Liver (tissue), 9 donors: ENCODE results near the gene IFNA13. TPM values are rescaled to one million over a fixed set of nuclear protein-coding genes. Genes with fewer than 3 reads are reported as not detected.

Experiments used
- DNase-seq: peaks from one replicate; pipeline ENCODE4 v3.0.0-alpha.2; 2017; ENCODE audit warnings: low spot score
- H3K27ac ChIP-seq, 2 donors: one replicate each; pipeline ENCODE4 v1.7.0; 2013; ENCODE audit warnings: inconsistent platforms in 2 of 2, low read length in 2 of 2, control low read depth in 1 of 2, low read depth in 1 of 2, mild to moderate bottlenecking in 1 of 2
- H3K27me3 ChIP-seq, 4 donors: one replicate each; pipeline versions ENCODE4 v1.6.1 to v1.7.0; 2013; ENCODE audit warnings: low read length in 3 of 4, inconsistent platforms in 1 of 4, mild to moderate bottlenecking in 1 of 4, moderate library complexity in 1 of 4; ENCODE audit not compliant: control insufficient read depth in 4 of 4, insufficient read depth in 4 of 4
- H3K36me3 ChIP-seq, 4 donors: one replicate each; pipeline versions ENCODE4 v1.6.1 to v1.7.0; 2013; ENCODE audit warnings: low read length in 3 of 4, mild to moderate bottlenecking in 3 of 4, low read depth in 1 of 4, moderate library complexity in 1 of 4; ENCODE audit not compliant: control insufficient read depth in 4 of 4, insufficient read depth in 3 of 4
- H3K4me1 ChIP-seq, 4 donors: one replicate each; pipeline versions ENCODE4 v1.6.1 to v1.7.0; 2013; ENCODE audit warnings: low read length in 3 of 4, mild to moderate bottlenecking in 3 of 4, moderate library complexity in 1 of 4; ENCODE audit not compliant: control insufficient read depth in 4 of 4, insufficient read depth in 4 of 4
- H3K4me3 ChIP-seq, 3 donors: one replicate each; pipeline versions ENCODE4 v1.6.1 to v1.7.0; 2013; ENCODE audit warnings: low read length in 3 of 3, control low read depth in 1 of 3, low read depth in 1 of 3, mild to moderate bottlenecking in 1 of 3
- H3K9ac ChIP-seq, 2 donors: one replicate each; pipeline ENCODE4 v1.7.0; 2013; ENCODE audit warnings: low read length in 2 of 2, mild to moderate bottlenecking in 2 of 2, moderate library complexity in 2 of 2, control low read depth in 1 of 2, low read depth in 1 of 2
- H3K9me3 ChIP-seq, 4 donors: one replicate each; pipeline versions ENCODE4 v1.6.1 to v1.7.0; 2013; ENCODE audit warnings: low read length in 3 of 4; ENCODE audit not compliant: control insufficient read depth in 4 of 4
- EGR1 ChIP-seq, 2 donors: IDR thresholded peaks; 2 replicates each; pipeline ENCODE4 v1.6.1; 2016 to 2018; ENCODE audit warnings: antibody characterized with exemption in 2 of 2, low read depth in 2 of 2
- FOXA1 ChIP-seq: IDR thresholded peaks from 2 replicates; pipeline ENCODE4 v1.6.1; 2016; ENCODE audit warnings: antibody characterized with exemption
- FOXA2 ChIP-seq: IDR thresholded peaks from 2 replicates; pipeline ENCODE4 v1.6.1; 2016; ENCODE audit warnings: antibody characterized with exemption
- GABPA ChIP-seq, 2 donors: IDR thresholded peaks in 1 of 2; conservative IDR thresholded peaks in 1 of 2; 2 replicates each; pipeline ENCODE4 v1.6.1; 2016; ENCODE audit warnings: antibody characterized with exemption in 2 of 2, mild to moderate bottlenecking in 1 of 2, moderate library complexity in 1 of 2
- HNF4A ChIP-seq, 2 donors: conservative IDR thresholded peaks; 2 replicates each; pipeline ENCODE4 v1.6.1; 2016; ENCODE audit warnings: antibody characterized with exemption in 2 of 2, mild to moderate bottlenecking in 2 of 2
- HNF4G ChIP-seq: IDR thresholded peaks from 2 replicates; pipeline ENCODE4 v1.6.1; 2016; ENCODE audit warnings: antibody characterized with exemption
- JUND ChIP-seq, 2 donors: IDR thresholded peaks; 2 replicates each; pipeline ENCODE4 v1.6.1; 2016; ENCODE audit warnings: antibody characterized with exemption in 2 of 2
- RAD21 ChIP-seq, 2 donors: IDR thresholded peaks; 2 replicates each; pipeline ENCODE4 v1.6.1; 2016; ENCODE audit warnings: antibody characterized with exemption in 2 of 2, mild to moderate bottlenecking in 2 of 2
- SP1 ChIP-seq: IDR thresholded peaks from 2 replicates; pipeline ENCODE4 v1.6.1; 2018; ENCODE audit warnings: antibody characterized with exemption, mild to moderate bottlenecking
- TAF1 ChIP-seq: conservative IDR thresholded peaks from 2 replicates; pipeline ENCODE4 v1.6.1; 2016; ENCODE audit warnings: antibody characterized with exemption, mild to moderate bottlenecking
- YY1 ChIP-seq: IDR thresholded peaks from 2 replicates; pipeline ENCODE4 v1.6.1; 2016; ENCODE audit warnings: antibody characterized with exemption, mild to moderate bottlenecking
- ZBTB33 ChIP-seq: IDR thresholded peaks from 2 replicates; pipeline ENCODE4 v1.6.1; 2016; ENCODE audit warnings: antibody characterized with exemption
- WGBS: extraction: QIAGEN DNeasy Blood & Tissue Kit; methylation state at CpG from one replicate; pipeline ENCODE4 v1.1.7; 2013; 5-methylcytosine and 5-hydroxymethylcytosine counted together
- polyA plus RNA-seq, 2 donors: library from polyadenylated mRNA; stranded (reverse) in 1 of 2; unstranded in 1 of 2; fragments of 200-250 nt in 1 of 2; fragments of >200 nt in 1 of 2; fragmentation: Nextera tagmentation in 1 of 2; extraction: Ambion mirVana in 1 of 2; gene quantifications; one replicate each; pipeline versions ENCODE4 v1.2.1 to v1.2.3, GENCODE V29; 2013 to 2015
- total RNA-seq, 2 donors: library from RNA; depleted of rRNA; stranded (reverse); fragments of >200 nt; gene quantifications; one replicate each; pipeline ENCODE4 v1.2.3, GENCODE V29; 2014
- TF ChIP-seq, protein P1 (sequence below): fragments of 150-350 bp; IDR thresholded peaks from 2 replicates; pipeline ENCODE4 v1.5.1; 2017; ENCODE audit warnings: improper control_type of control experiment, low read depth, low read length; ENCODE audit not compliant: missing input control
- TF ChIP-seq, protein P2 (sequence below): IDR thresholded peaks from 2 replicates; pipeline ENCODE4 v1.6.1; 2016; ENCODE audit warnings: antibody characterized with exemption
- donor health status: healthy.
- donor health status: healthy.
- donor health status: healthy.
- donor health status: healthy.
- donor health status: healthy.

Gene IFNA13
- total and polyA plus RNA-seq, 4 donors: not detected

GRCh38 chr9:21350787-21351186 is 17.1 kb downstream of the IFNA13 start, which contains the start of gene IFNA6 (continued):
- no peak for TF ChIP-seq ZBTB33

GRCh38 chr9:21348430-21348970 is 19.4 kb downstream of the IFNA13 start:
- Histone ChIP-seq H3K9me3 (no peaks in the 10 kb centered on the region), H3K4me1 (no peaks in the 10 kb centered on the region), H3K27ac (no peak overlapping the region), H3K9ac (no peak overlapping the region), H3K4me3 (no peak overlapping the region), H3K36me3 (no peaks in the 10 kb centered on the region), H3K27me3 (peaks cover 0 to 20% (median 3%) of the 10 kb centered on the region in 4 donors)
- TF ChIP-seq, protein P1, sequence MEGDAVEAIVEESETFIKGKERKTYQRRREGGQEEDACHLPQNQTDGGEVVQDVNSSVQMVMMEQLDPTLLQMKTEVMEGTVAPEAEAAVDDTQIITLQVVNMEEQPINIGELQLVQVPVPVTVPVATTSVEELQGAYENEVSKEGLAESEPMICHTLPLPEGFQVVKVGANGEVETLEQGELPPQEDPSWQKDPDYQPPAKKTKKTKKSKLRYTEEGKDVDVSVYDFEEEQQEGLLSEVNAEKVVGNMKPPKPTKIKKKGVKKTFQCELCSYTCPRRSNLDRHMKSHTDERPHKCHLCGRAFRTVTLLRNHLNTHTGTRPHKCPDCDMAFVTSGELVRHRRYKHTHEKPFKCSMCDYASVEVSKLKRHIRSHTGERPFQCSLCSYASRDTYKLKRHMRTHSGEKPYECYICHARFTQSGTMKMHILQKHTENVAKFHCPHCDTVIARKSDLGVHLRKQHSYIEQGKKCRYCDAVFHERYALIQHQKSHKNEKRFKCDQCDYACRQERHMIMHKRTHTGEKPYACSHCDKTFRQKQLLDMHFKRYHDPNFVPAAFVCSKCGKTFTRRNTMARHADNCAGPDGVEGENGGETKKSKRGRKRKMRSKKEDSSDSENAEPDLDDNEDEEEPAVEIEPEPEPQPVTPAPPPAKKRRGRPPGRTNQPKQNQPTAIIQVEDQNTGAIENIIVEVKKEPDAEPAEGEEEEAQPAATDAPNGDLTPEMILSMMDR: no peak
- TF ChIP-seq, protein P2, sequence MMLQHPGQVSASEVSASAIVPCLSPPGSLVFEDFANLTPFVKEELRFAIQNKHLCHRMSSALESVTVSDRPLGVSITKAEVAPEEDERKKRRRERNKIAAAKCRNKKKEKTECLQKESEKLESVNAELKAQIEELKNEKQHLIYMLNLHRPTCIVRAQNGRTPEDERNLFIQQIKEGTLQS: no peak
- TF ChIP-seq HNF4G (no peak), YY1 (no peak)
- DNase-seq: no peak
- 66% methylated on average over 3 of the region's 3 CpGs for WGBS

DNA sequence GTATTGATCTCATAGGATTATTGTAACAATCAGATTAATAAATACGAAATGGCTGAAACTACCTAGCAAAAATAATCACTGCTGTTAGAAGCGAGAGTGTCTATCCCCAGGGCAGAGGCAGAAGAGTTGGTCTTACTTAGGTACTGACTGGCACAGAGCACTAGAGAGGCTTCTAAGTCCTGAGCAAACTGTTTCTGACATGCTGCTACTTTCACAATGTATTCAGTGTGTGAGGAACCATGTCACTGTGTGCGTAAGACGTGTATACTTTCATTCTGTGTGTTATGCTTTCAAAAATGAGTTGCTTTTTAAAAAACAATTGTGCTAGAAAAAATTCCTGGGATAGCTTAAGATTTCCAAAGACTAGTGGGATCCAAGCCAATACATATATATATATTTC is 27.1 kb downstream of the IFNA13 start:
- WGBS: 87% methylated on average over 4 of the region's 4 CpGs
- no peak overlapping the region for H3K4me3 ChIP-seq
- peaks cover 0 to 1% (median 0%) of the 10 kb centered on the region in 4 donors for H3K36me3 ChIP-seq
- peaks cover 0 to 2% (median 0%) of the 10 kb centered on the region in 4 donors for H3K27me3 ChIP-seq
- TF ChIP-seq JUND (IDR thresholded peaks at IDR 0.05): no peak
- H3K4me1 ChIP-seq: no peaks in the 10 kb centered on the region
- H3K9me3 ChIP-seq: no peaks in the 10 kb centered on the region
- no peak for DNase-seq
- H3K9ac ChIP-seq: no peak overlapping the region
- H3K27ac ChIP-seq: no peak overlapping the region

GRCh38 chr9:21336457-21336856 is 31.4 kb downstream of the IFNA13 start:
- Histone ChIP-seq H3K4me1 (peaks cover 0 to 31% (median 18%) of the 10 kb centered on the region in 4 donors), H3K9me3 (no peaks in the 10 kb centered on the region)
- TF ChIP-seq GABPA (IDR thresholded peaks at IDR 0.05 in 1 of 2, conservative IDR thresholded peaks at IDR 0.05 in 1 of 2) (no peak), FOXA2 (no peak), JUND (IDR thresholded peaks at IDR 0.05) (no peak), EGR1 (IDR thresholded peaks at IDR 0.05; ENCODE audit: low read depth in 2 of 2) (no peak), HNF4A (conservative IDR thresholded peaks at IDR 0.05) (no peak), FOXA1 (no peak), TAF1 (no peak), SP1 (no peak), HNF4G (no peak), YY1 (no peak), ZBTB33 (no peak), RAD21 (IDR thresholded peaks at IDR 0.05) (no peak)
- TF ChIP-seq, protein P1: no peak

More at GRCh38 chr9:21336457-21336856, 31.4 kb downstream of the IFNA13 start:
- H3K4me3 ChIP-seq: no peak overlapping the region
- H3K27me3 ChIP-seq: no peaks in the 10 kb centered on the region
- DNase-seq: no peak
- H3K27ac ChIP-seq: no peak overlapping the region
- H3K36me3 ChIP-seq: no peaks in the 10 kb centered on the region
- H3K9ac ChIP-seq: no peak overlapping the region
